A549 (cell line): ENCODE measurements around the gene CXCL1. TPM values are rescaled to one million over a fixed set of nuclear protein-coding genes. Genes with fewer than 3 reads are reported as not detected.

Source experiments
- ATAC-seq, 2 experiments: fragments of 200-7000 bp in 1 of 2; fragments of >200 bp in 1 of 2; cut with Nextera tagmentation in 1 of 2; cut with Tn5 transposase in 1 of 2; 3 replicates each; pipeline versions ENCODE4 v1.8.0 to v1.9.1; 2018 to 2020; ENCODE audit warnings: mild to moderate bottlenecking in 1 of 2, moderate library complexity in 1 of 2
- CTCF ChIA-PET: fragments of 300-600 bp; sonication (Branson Sonifier 250); formaldehyde crosslinking; extraction: SDS; loops from one replicate; lab custom pipeline; 2021; ENCODE audit warnings: antibody characterized with exemption, inconsistent platforms; lab: Yijun Ruan, JAX
- POLR2A ChIA-PET: fragments of 350-600 bp; formaldehyde crosslinking; extraction: SDS; loops from one replicate; lab custom pipeline; 2021; ENCODE audit warnings: antibody characterized with exemption, inconsistent platforms; lab: Yijun Ruan, JAX
- DNase-seq, 2 experiments: peaks; one replicate each; pipeline versions ENCODE4 v3.0.0 to v3.0.0-alpha.2; 2011 to 2016; ENCODE audit warnings: low read depth in 1 of 2, low spot score in 1 of 2
- FAIRE-seq: peaks from 2 replicates; lab custom pipeline; 2011; peaks lifted over from hg19 to GRCh38; lab: Jason Lieb, UNC
- H3K27ac ChIP-seq, 2 experiments: fragments of >200 bp; sonication (Bioruptor Twin); formaldehyde crosslinking; 3 replicates each; pipeline ENCODE4 v1.5.1; 2016 to 2017
- H3K4me1 ChIP-seq: fragments of >200 bp; sonication (Bioruptor Twin); formaldehyde crosslinking; 3 replicates; pipeline ENCODE4 v1.6.1; 2016
- H3K4me2 ChIP-seq: fragments of >200 bp; sonication (Bioruptor Twin); formaldehyde crosslinking; 3 replicates; pipeline ENCODE4 v1.6.1; 2016
- H3K4me3 ChIP-seq: fragments of >200 bp; sonication (Bioruptor Twin); formaldehyde crosslinking; 3 replicates; pipeline ENCODE4 v1.5.1; 2016
- H3K9me3 ChIP-seq: fragments of >200 bp; sonication (Bioruptor Twin); formaldehyde crosslinking; 3 replicates; pipeline ENCODE4 v1.6.1; 2016
- CBX8 ChIP-seq: fragments of 200-600 bp; sonication (generic); IDR thresholded peaks from 2 replicates; pipeline ENCODE4 v1.6.1; 2016
- CHD2 ChIP-seq: fragments of 150-350 bp; IDR thresholded peaks from 2 replicates; pipeline ENCODE4 v1.6.1; 2014; ENCODE audit warnings: low read length; ENCODE audit not compliant: partially characterized antibody
- CHD4 ChIP-seq: fragments of 200-600 bp; sonication (generic); IDR thresholded peaks from 2 replicates; pipeline ENCODE4 v1.6.1; 2016; ENCODE audit warnings: antibody characterized with exemption, mild to moderate bottlenecking, borderline replicate concordance
- EHMT2 ChIP-seq: fragments of 200-600 bp; sonication (generic); IDR thresholded peaks from 2 replicates; pipeline ENCODE4 v1.6.1; 2016; ENCODE audit warnings: antibody characterized with exemption, low read depth, mild to moderate bottlenecking, moderate library complexity
- EP300 ChIP-seq, 2 experiments: fragments of >200 bp; sonication (Bioruptor Twin); formaldehyde crosslinking; IDR thresholded peaks; 2 replicates in 1 of 2; 3 replicates in 1 of 2; pipeline ENCODE4 v1.6.1; 2016 to 2017
- FOSL2 ChIP-seq, 2 experiments: fragments of 450-650 bp in 1 of 2; fragments of >200 bp in 1 of 2; sonication (Bioruptor Twin) in 1 of 2; formaldehyde crosslinking; IDR thresholded peaks; 2 replicates each; pipeline versions ENCODE4 v1.5.0 to v1.6.1; 2016 to 2020; ENCODE audit warnings: mild to moderate bottlenecking in 1 of 2, moderate library complexity in 1 of 2
- FOXS1 ChIP-seq: fragments of 250-450 bp; sonication (Bioruptor Pico); IDR thresholded peaks from 2 replicates; pipeline ENCODE4 v1.5.0; 2020; ENCODE audit warnings: mild to moderate bottlenecking, moderate library complexity
- HOXA7 ChIP-seq: fragments of 250-450 bp; sonication (Bioruptor Pico); IDR thresholded peaks from 2 replicates; pipeline ENCODE4 v1.5.0; 2020; ENCODE audit warnings: mild to moderate bottlenecking, moderate library complexity
- HOXB13 ChIP-seq: fragments of 250-450 bp; sonication (Bioruptor Pico); IDR thresholded peaks from 2 replicates; pipeline ENCODE4 v1.5.0; 2020; ENCODE audit warnings: low read depth, mild to moderate bottlenecking, moderate library complexity
- HOXB5 ChIP-seq: fragments of 250-450 bp; sonication (Bioruptor Pico); IDR thresholded peaks from 2 replicates; pipeline ENCODE4 v1.5.0; 2020; ENCODE audit warnings: mild to moderate bottlenecking, moderate library complexity
- JUN ChIP-seq, 2 experiments: fragments of >200 bp; sonication (Bioruptor Twin); formaldehyde crosslinking; IDR thresholded peaks; 2 replicates in 1 of 2; 3 replicates in 1 of 2; pipeline ENCODE4 v1.6.1; 2016 to 2017
- JUNB ChIP-seq: fragments of >200 bp; sonication (Bioruptor Twin); formaldehyde crosslinking; IDR thresholded peaks from 2 replicates; pipeline ENCODE4 v1.6.1; 2016
- KDM1A ChIP-seq: fragments of 200-600 bp; sonication (generic); IDR thresholded peaks from 2 replicates; pipeline ENCODE4 v1.6.1; 2016; ENCODE audit warnings: low read depth, mild to moderate bottlenecking
- MAFK ChIP-seq: fragments of 450-650 bp; IDR thresholded peaks from 2 replicates; pipeline ENCODE4 v1.6.1; 2014; ENCODE audit not compliant: partially characterized antibody
- NFE2L2 ChIP-seq: fragments of 150-350 bp; conservative IDR thresholded peaks from 2 replicates; pipeline ENCODE4 v1.6.1; 2014; ENCODE audit warnings: low read length
- POLR2AphosphoS2 ChIP-seq: conservative IDR thresholded peaks from 2 replicates; pipeline ENCODE4 v1.6.1; 2012; ENCODE audit warnings: low read length, improper control_type of control experiment, inconsistent platforms
- RAD21 ChIP-seq, 2 experiments: fragments of >200 bp in 1 of 2; sonication (Bioruptor Twin) in 1 of 2; formaldehyde crosslinking in 1 of 2; IDR thresholded peaks in 1 of 2; conservative IDR thresholded peaks in 1 of 2; 2 replicates in 1 of 2; 3 replicates in 1 of 2; pipeline ENCODE4 v1.6.1; 2012 to 2018; ENCODE audit warnings: inconsistent platforms in 1 of 2
- RARB ChIP-seq: fragments of 250-450 bp; sonication (Bioruptor Pico); IDR thresholded peaks from 2 replicates; pipeline ENCODE4 v1.8.0; 2021; ENCODE audit warnings: mild to moderate bottlenecking, moderate library complexity
- RFX5 ChIP-seq: fragments of 450-650 bp; IDR thresholded peaks from 2 replicates; pipeline ENCODE4 v1.7.1; 2014; ENCODE audit warnings: antibody characterized with exemption, mild to moderate bottlenecking, moderate library complexity
- RNF2 ChIP-seq: fragments of 200-600 bp; sonication (generic); IDR thresholded peaks from 2 replicates; pipeline ENCODE4 v1.6.1; 2016; ENCODE audit warnings: low read depth, mild to moderate bottlenecking, antibody characterized with exemption, moderate library complexity, borderline replicate concordance
- SMC3 ChIP-seq: fragments of >200 bp; sonication (Bioruptor Twin); formaldehyde crosslinking; IDR thresholded peaks from 3 replicates; pipeline ENCODE4 v1.6.1; 2018; ENCODE audit warnings: inconsistent platforms
- SREBF2 ChIP-seq: fragments of 450-650 bp; IDR thresholded peaks from 2 replicates; pipeline ENCODE4 v1.6.1; 2014; ENCODE audit warnings: mild to moderate bottlenecking, moderate library complexity
- TFCP2L1 ChIP-seq: fragments of 250-450 bp; sonication (Bioruptor Pico); IDR thresholded peaks from 2 replicates; pipeline ENCODE4 v1.5.0; 2021; ENCODE audit warnings: mild to moderate bottlenecking
- WGBS: methylation state at CpG from one replicate; pipeline ENCODE4 v1.1.6; 2017; ENCODE audit errors: missing lambda C conversion rate; 5-methylcytosine and 5-hydroxymethylcytosine counted together
- polyA plus RNA-seq, 4 experiments: library from polyadenylated mRNA; depleted of rRNA in 3 of 4; stranded (reverse); fragments of >200 nt; fragmentation: RNase III in 1 of 4; extraction: RNeasy Plus Mini Kit Qiagen cat#74134 plus additional on column Dnase treatment in 1 of 4; gene quantifications; 2 replicates in 3 of 4; 3 replicates in 1 of 4; pipeline ENCODE4 v1.2.3, GENCODE V29; 2011 to 2017
- TF ChIP-seq, protein P1 (sequence below): IDR thresholded peaks from 2 replicates; pipeline ENCODE4 v1.6.1; 2012
- TF ChIP-seq, protein P2 (sequence below): fragments of 250-450 bp; sonication (Bioruptor Pico); IDR thresholded peaks from 2 replicates; pipeline ENCODE4 v1.5.0; 2020; ENCODE audit warnings: low read depth, mild to moderate bottlenecking, moderate library complexity
- TF ChIP-seq, protein P3 (sequence below): fragments of 200-600 bp; sonication (generic); IDR thresholded peaks from 2 replicates; pipeline ENCODE4 v1.6.1; 2016; ENCODE audit warnings: antibody characterized with exemption, mild to moderate bottlenecking, moderate library complexity
- TF ChIP-seq, protein P4 (sequence below): fragments of >200 bp; sonication (Bioruptor Twin); formaldehyde crosslinking; IDR thresholded peaks from 3 replicates; pipeline ENCODE4 v1.6.1; 2016

Gene CXCL1
- polyA plus RNA-seq, 2 of the 4 experiments (the other 2 are of a cell fraction) = 14.9 to 20.0 TPM

DNA sequence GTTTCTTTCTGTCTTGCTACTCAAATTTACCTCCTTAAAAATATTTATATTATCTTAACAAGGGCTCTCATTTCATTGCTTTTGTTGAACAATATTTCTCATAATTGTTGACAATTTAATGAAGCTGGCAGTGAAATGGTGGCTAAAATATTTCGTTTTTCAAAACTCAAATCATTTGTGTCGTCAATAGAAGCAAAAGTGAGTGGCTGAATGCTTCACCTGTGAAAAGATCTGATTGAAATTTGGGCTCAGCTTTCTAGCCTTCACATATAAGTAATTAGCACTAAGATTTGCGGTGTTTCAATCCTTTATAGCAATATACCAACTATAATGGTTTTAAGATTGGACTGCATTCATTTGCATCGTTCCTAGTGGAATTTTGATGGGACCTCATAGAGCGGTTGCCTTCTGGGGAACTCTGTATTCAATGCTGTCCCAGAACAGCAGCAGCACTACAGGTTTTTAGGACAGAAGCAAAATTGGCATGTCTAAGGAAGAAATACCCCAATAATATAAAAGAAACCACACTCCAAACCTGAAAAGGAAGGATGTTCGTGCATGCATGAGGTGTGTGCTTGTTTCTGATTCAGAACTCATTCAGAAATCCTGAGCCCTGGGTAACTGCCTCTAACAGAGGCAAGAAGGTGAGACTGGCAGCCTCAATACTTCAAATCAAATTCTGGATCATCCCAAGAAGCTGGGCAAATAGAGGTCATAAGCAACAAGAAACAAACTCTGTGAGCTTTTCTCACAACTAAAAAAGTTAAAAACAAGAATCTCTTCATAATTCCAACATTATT, 2.5 kb downstream of the CXCL1 start (continued):
- TF ChIP-seq FOXS1 (CRISPR knock-in tag) (no peak), SMC3 (no peak), HOXB5 (CRISPR knock-in tag) (no peak), CBX8 (no peak)
- TF ChIP-seq, all 56 proteins: peak for 0

DNA sequence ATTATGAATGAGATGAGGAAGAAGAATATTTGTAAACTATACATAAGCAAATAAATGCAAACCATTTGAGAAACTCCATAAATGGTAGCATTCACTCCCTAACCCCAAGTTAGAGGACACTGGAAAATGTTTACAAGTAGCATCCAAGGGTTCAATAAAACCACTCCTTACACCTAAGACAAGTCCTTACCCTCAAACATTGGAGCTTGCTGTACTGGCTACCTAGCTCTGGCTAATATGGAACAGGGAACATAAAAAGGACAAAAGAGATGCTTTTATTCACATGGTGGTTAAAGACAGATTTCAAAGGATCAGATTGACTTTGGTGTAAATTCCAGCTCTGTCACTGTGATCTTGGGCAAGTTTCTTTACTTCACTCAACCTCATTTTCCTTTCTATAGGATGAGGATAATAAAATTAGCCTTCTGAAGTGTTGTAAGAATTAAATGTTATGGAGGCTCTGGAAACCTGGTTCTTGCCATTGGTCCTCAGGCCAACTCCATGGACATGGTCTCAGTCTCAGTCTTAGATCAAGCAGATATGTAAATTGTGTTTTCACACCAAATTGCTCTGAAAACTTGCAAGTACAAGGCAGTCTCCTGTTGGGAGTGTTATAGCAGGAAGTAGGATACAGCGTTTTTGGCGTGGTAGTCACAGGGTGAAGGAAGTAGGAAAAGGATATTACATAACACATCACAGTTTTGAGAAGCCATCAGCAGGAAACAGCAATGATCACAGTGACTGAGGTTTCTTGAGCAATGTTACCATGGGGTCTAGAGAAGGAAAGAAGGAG, 3.3 kb downstream of the CXCL1 start:
- ChIA-PET CTCF (no interaction called here), POLR2A (no interaction called here)
- Histone ChIP-seq H3K4me1 (peaks cover 20% of the 10 kb centered on the region; the same call in 2 of the 3 replicates), H3K27ac (no peak overlapping the region), H3K9me3 (0 out of 3 replicates have a peak, but pooled peaks cover 4% of the 10 kb centered on the region), H3K4me3 (no peak overlapping the region), H3K4me2 (no peak overlapping the region)
- no peak for DNase-seq
- 90% methylated on average over 2 of the region's 2 CpGs for WGBS
- peak; percentile 73 for FAIRE-seq
- TF ChIP-seq EP300 (IDR thresholded peaks at IDR 0.05) (no peak), KDM1A (no peak), JUNB (no peak), FOSL2 (IDR thresholded peaks at IDR 0.05) (no peak), FOSL2 (CRISPR knock-in tag; IDR thresholded peaks at IDR 0.05) (no peak), MAFK (no peak), RAD21 (conservative IDR thresholded peaks at IDR 0.05 in 1 of 2, IDR thresholded peaks at IDR 0.05 in 1 of 2) (no peak), EHMT2 (no peak), CHD2 (no peak), HOXA7 (CRISPR knock-in tag) (no peak), RNF2 (no peak)
- TF ChIP-seq, protein P1, sequence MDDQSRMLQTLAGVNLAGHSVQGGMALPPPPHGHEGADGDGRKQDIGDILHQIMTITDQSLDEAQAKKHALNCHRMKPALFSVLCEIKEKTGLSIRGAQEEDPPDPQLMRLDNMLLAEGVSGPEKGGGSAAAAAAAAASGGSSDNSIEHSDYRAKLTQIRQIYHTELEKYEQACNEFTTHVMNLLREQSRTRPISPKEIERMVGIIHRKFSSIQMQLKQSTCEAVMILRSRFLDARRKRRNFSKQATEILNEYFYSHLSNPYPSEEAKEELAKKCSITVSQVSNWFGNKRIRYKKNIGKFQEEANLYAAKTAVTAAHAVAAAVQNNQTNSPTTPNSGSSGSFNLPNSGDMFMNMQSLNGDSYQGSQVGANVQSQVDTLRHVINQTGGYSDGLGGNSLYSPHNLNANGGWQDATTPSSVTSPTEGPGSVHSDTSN = no peak
- TF ChIP-seq, protein P2, sequence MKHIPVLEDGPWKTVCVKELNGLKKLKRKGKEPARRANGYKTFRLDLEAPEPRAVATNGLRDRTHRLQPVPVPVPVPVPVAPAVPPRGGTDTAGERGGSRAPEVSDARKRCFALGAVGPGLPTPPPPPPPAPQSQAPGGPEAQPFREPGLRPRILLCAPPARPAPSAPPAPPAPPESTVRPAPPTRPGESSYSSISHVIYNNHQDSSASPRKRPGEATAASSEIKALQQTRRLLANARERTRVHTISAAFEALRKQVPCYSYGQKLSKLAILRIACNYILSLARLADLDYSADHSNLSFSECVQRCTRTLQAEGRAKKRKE = no peak
- no peak for ATAC-seq

DNA sequence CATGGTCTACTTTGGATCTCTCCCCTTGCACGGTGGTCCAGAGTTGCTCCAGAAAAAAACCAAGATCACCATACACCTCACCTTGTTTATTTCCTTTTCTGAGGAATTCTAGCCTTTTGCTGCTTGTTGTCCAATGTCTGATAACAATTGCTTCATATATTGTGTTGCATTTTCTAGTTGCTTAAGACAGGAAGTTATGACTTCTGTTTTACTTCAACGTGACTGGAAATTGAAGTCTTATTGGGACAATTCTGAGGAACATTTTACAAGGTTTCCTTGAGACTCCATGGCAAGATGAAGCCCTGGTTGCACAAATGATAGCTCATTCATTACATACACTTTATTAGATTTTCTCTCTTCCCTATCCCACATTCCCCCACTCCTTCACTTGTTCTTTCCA, 5.2 kb downstream of the CXCL1 start:
- ChIA-PET CTCF (interaction anchor here (1.0 kb wide), 1 partner anchor 8 kb away, joined by 5 read pairs; no protein-coding TSS in a partner anchor), POLR2A (no interaction called here)
- WGBS = 66% methylated on average over 2 of the region's 2 CpGs
- DNase-seq = no peak
- Histone ChIP-seq H3K9me3 (0 out of 3 replicates have a peak, but pooled peaks cover 4% of the 10 kb centered on the region), H3K27ac (no peak overlapping the region), H3K4me1 (peaks cover 10% of the 10 kb centered on the region; the same call in 2 of the 3 replicates), H3K4me3 (no peak overlapping the region), H3K4me2 (no peak overlapping the region)
- no peak for FAIRE-seq
- ATAC-seq = no peak
- TF ChIP-seq CHD4 (no peak), CHD2 (no peak), RARB (CRISPR knock-in tag) (no peak), SREBF2 (no peak), RFX5 (no peak), TFCP2L1 (no peak), HOXB13 (no peak), JUN (IDR thresholded peaks at IDR 0.05) (no peak), POLR2AphosphoS2 (no peak), FOSL2 (IDR thresholded peaks at IDR 0.05) (no peak), FOSL2 (CRISPR knock-in tag; IDR thresholded peaks at IDR 0.05) (no peak), NFE2L2 (no peak), RNF2 (no peak), HOXB5 (CRISPR knock-in tag) (no peak), FOXS1 (CRISPR knock-in tag) (no peak)
- TF ChIP-seq, protein P3, sequence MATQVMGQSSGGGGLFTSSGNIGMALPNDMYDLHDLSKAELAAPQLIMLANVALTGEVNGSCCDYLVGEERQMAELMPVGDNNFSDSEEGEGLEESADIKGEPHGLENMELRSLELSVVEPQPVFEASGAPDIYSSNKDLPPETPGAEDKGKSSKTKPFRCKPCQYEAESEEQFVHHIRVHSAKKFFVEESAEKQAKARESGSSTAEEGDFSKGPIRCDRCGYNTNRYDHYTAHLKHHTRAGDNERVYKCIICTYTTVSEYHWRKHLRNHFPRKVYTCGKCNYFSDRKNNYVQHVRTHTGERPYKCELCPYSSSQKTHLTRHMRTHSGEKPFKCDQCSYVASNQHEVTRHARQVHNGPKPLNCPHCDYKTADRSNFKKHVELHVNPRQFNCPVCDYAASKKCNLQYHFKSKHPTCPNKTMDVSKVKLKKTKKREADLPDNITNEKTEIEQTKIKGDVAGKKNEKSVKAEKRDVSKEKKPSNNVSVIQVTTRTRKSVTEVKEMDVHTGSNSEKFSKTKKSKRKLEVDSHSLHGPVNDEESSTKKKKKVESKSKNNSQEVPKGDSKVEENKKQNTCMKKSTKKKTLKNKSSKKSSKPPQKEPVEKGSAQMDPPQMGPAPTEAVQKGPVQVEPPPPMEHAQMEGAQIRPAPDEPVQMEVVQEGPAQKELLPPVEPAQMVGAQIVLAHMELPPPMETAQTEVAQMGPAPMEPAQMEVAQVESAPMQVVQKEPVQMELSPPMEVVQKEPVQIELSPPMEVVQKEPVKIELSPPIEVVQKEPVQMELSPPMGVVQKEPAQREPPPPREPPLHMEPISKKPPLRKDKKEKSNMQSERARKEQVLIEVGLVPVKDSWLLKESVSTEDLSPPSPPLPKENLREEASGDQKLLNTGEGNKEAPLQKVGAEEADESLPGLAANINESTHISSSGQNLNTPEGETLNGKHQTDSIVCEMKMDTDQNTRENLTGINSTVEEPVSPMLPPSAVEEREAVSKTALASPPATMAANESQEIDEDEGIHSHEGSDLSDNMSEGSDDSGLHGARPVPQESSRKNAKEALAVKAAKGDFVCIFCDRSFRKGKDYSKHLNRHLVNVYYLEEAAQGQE = no peak
- TF ChIP-seq, protein P4, sequence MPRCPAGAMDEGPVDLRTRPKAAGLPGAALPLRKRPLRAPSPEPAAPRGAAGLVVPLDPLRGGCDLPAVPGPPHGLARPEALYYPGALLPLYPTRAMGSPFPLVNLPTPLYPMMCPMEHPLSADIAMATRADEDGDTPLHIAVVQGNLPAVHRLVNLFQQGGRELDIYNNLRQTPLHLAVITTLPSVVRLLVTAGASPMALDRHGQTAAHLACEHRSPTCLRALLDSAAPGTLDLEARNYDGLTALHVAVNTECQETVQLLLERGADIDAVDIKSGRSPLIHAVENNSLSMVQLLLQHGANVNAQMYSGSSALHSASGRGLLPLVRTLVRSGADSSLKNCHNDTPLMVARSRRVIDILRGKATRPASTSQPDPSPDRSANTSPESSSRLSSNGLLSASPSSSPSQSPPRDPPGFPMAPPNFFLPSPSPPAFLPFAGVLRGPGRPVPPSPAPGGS = no peak
